Neural progenitor cell (in vitro differentiated cells): ENCODE measurements around the gene BCL2L11. TPM values are rescaled to one million over a fixed set of nuclear protein-coding genes. Genes with fewer than 3 reads are reported as not detected.

Experiments used
- DNase-seq: peaks from one replicate; pipeline ENCODE4 v3.0.0-alpha.2; 2016; ENCODE audit warnings: low spot score
- H2AFZ ChIP-seq: fragments of 200-600 bp; sonication (generic); replicated peaks from 2 replicates; pipeline ENCODE4 v1.6.1; 2016; ENCODE audit warnings: antibody characterized with exemption
- H3F3A ChIP-seq: fragments of 200-600 bp; sonication (generic); 2 replicates; pipeline ENCODE4 v1.6.1; 2016; ENCODE audit warnings: antibody characterized with exemption, low read depth
- H3K27ac ChIP-seq: fragments of 200-600 bp; sonication (generic); 2 replicates; pipeline ENCODE4 v1.5.1; 2016; ENCODE audit warnings: mild to moderate bottlenecking
- H3K27me3 ChIP-seq: fragments of 200-600 bp; sonication (generic); 2 replicates; pipeline ENCODE4 v1.6.1; 2016; ENCODE audit warnings: mild to moderate bottlenecking, moderate library complexity
- H3K36me3 ChIP-seq: fragments of 200-600 bp; sonication (generic); 2 replicates; pipeline ENCODE4 v1.5.1; 2016
- H3K4me1 ChIP-seq: fragments of 200-600 bp; sonication (generic); 2 replicates; pipeline ENCODE4 v1.6.1; 2016; ENCODE audit warnings: mixed run types
- H3K4me2 ChIP-seq: fragments of 200-600 bp; sonication (generic); 2 replicates; pipeline ENCODE4 v1.6.1; 2016
- H3K4me3 ChIP-seq: fragments of 200-600 bp; sonication (generic); 2 replicates; pipeline ENCODE4 v1.5.1; 2016
- H3K79me2 ChIP-seq: fragments of 200-600 bp; sonication (generic); 2 replicates; pipeline ENCODE4 v1.6.1; 2016; ENCODE audit warnings: low read depth
- H3K9ac ChIP-seq: fragments of 200-600 bp; sonication (generic); 2 replicates; pipeline ENCODE4 v1.6.1; 2016
- H3K9me3 ChIP-seq: fragments of 200-600 bp; sonication (generic); 2 replicates; pipeline ENCODE4 v1.5.1; 2016; ENCODE audit warnings: low read depth
- H4K20me1 ChIP-seq: fragments of 200-600 bp; sonication (generic); 2 replicates; pipeline ENCODE4 v1.6.1; 2016; ENCODE audit warnings: low read depth
- H3K27ac Mint-ChIP-seq: 3 replicates; pipeline ENCODE4 v1.8.0; 2021; ENCODE audit warnings: mixed read lengths
- H3K27me3 Mint-ChIP-seq: 2 replicates; pipeline ENCODE4 v1.8.0; 2022; ENCODE audit warnings: low read depth, mild to moderate bottlenecking, inconsistent platforms, moderate library complexity, mixed read lengths; ENCODE audit not compliant: insufficient read depth
- H3K36me3 Mint-ChIP-seq: 3 replicates; pipeline ENCODE4 v1.8.0; 2021; ENCODE audit warnings: mixed read lengths
- H3K4me1 Mint-ChIP-seq: 3 replicates; pipeline ENCODE4 v1.8.0; 2021; ENCODE audit warnings: mixed read lengths
- H3K4me3 Mint-ChIP-seq: 3 replicates; pipeline ENCODE4 v1.8.0; 2021; ENCODE audit warnings: mild to moderate bottlenecking, moderate library complexity, mixed read lengths
- H3K9me3 Mint-ChIP-seq: 3 replicates; pipeline ENCODE4 v1.8.0; 2020; ENCODE audit warnings: mixed read lengths
- CTCF ChIP-seq: fragments of 200-600 bp; sonication (generic); IDR thresholded peaks from 2 replicates; pipeline ENCODE4 v1.5.1; 2017; ENCODE audit warnings: antibody characterized with exemption, mild to moderate bottlenecking
- EZH2 ChIP-seq: fragments of 200-600 bp; sonication (generic); IDR thresholded peaks from 2 replicates; pipeline ENCODE4 v1.6.1; 2017; ENCODE audit warnings: antibody characterized with exemption, mild to moderate bottlenecking, moderate library complexity
- EZH2phosphoT487 ChIP-seq: fragments of 200-600 bp; sonication (generic); IDR thresholded peaks from 2 replicates; pipeline ENCODE4 v1.6.1; 2017; ENCODE audit warnings: antibody characterized with exemption
- total RNA-seq: library from RNA; depleted of rRNA; stranded (reverse); fragments of >200 nt; gene quantifications from 2 replicates; pipeline ENCODE4 v1.2.3, GENCODE V29; 2015; ENCODE audit warnings: low replicate concordance

Gene BCL2L11
- total RNA-seq, 1 donor from 2014 or later = 46.9 TPM

- no peak for TF ChIP-seq CTCF
- no peak for TF ChIP-seq EZH2
- no peak for TF ChIP-seq EZH2phosphoT487
- H3K36me3 Mint-ChIP-seq = no peaks in the 10 kb centered on the region
- no peak overlapping the region for H2AFZ ChIP-seq
- no peak overlapping the region for H3K4me3 ChIP-seq
- no peaks in the 10 kb centered on the region for H3K79me2 ChIP-seq
- peaks cover 6% of the 10 kb centered on the region for H3K27me3 Mint-ChIP-seq
- no peak overlapping the region for H3K4me2 ChIP-seq
- H3K9ac ChIP-seq = no peak overlapping the region
- no peaks in the 10 kb centered on the region for H3F3A ChIP-seq
- no peaks in the 10 kb centered on the region for H3K4me1 ChIP-seq
- no peak overlapping the region for H3K27ac Mint-ChIP-seq
- H3K9me3 Mint-ChIP-seq = no peaks in the 10 kb centered on the region
- no peak for DNase-seq
- no peaks in the 10 kb centered on the region for H3K36me3 ChIP-seq
- H3K4me1 Mint-ChIP-seq = peaks cover 4% of the 10 kb centered on the region
- H3K27me3 ChIP-seq = no peaks in the 10 kb centered on the region
- no peaks in the 10 kb centered on the region for H3K9me3 ChIP-seq
- H3K4me3 Mint-ChIP-seq = no peak overlapping the region
- no peaks in the 10 kb centered on the region for H4K20me1 ChIP-seq
- no peak overlapping the region for H3K27ac ChIP-seq
Observed at GRCh38 chr2:111184725-111185310, 64.1 kb downstream of the BCL2L11 start.

GRCh38 chr2:111185361-111186022 is 64.8 kb downstream of the BCL2L11 start:
- Mint-ChIP-seq H3K4me1 (peaks cover 4% of the 10 kb centered on the region), H3K27ac (no peak overlapping the region), H3K9me3 (no peaks in the 10 kb centered on the region), H3K4me3 (no peak overlapping the region), H3K27me3 (peaks cover 6% of the 10 kb centered on the region), H3K36me3 (no peaks in the 10 kb centered on the region)
- no peaks in the 10 kb centered on the region for H3F3A ChIP-seq
- TF ChIP-seq CTCF (no peak), EZH2 (no peak), EZH2phosphoT487 (no peak)
- no peaks in the 10 kb centered on the region for H3K27me3 ChIP-seq
- no peak overlapping the region for H2AFZ ChIP-seq
- no peak overlapping the region for H3K4me2 ChIP-seq
- H3K9me3 ChIP-seq = no peaks in the 10 kb centered on the region
- no peaks in the 10 kb centered on the region for H3K36me3 ChIP-seq
- H3K79me2 ChIP-seq = no peaks in the 10 kb centered on the region
- no peaks in the 10 kb centered on the region for H4K20me1 ChIP-seq
- H3K4me3 ChIP-seq = no peak overlapping the region
- H3K9ac ChIP-seq = no peak overlapping the region
- no peak for DNase-seq
- no peaks in the 10 kb centered on the region for H3K4me1 ChIP-seq
- no peak overlapping the region for H3K27ac ChIP-seq

GRCh38 chr2:111186121-111186715 is 65.5 kb downstream of the BCL2L11 start:
- Histone ChIP-seq H3K27ac (no peak overlapping the region), H3K4me2 (no peak overlapping the region), H4K20me1 (no peaks in the 10 kb centered on the region), H2AFZ (no peak overlapping the region), H3K27me3 (no peaks in the 10 kb centered on the region), H3K79me2 (no peaks in the 10 kb centered on the region), H3K9me3 (no peaks in the 10 kb centered on the region), H3F3A (no peaks in the 10 kb centered on the region), H3K4me3 (no peak overlapping the region), H3K9ac (no peak overlapping the region), H3K36me3 (no peaks in the 10 kb centered on the region), H3K4me1 (peaks cover under 1% of the 10 kb centered on the region)
- H3K36me3 Mint-ChIP-seq = no peaks in the 10 kb centered on the region
- TF ChIP-seq EZH2 (no peak), EZH2phosphoT487 (no peak), CTCF (no peak)
- peaks cover 8% of the 10 kb centered on the region for H3K4me1 Mint-ChIP-seq
- H3K27me3 Mint-ChIP-seq = peaks cover 6% of the 10 kb centered on the region
- H3K9me3 Mint-ChIP-seq = no peaks in the 10 kb centered on the region
- DNase-seq = no peak
- no peak overlapping the region for H3K4me3 Mint-ChIP-seq
- no peak overlapping the region for H3K27ac Mint-ChIP-seq
